ENCODE results near the gene FARS2.

The FARS2 gene

DNA sequence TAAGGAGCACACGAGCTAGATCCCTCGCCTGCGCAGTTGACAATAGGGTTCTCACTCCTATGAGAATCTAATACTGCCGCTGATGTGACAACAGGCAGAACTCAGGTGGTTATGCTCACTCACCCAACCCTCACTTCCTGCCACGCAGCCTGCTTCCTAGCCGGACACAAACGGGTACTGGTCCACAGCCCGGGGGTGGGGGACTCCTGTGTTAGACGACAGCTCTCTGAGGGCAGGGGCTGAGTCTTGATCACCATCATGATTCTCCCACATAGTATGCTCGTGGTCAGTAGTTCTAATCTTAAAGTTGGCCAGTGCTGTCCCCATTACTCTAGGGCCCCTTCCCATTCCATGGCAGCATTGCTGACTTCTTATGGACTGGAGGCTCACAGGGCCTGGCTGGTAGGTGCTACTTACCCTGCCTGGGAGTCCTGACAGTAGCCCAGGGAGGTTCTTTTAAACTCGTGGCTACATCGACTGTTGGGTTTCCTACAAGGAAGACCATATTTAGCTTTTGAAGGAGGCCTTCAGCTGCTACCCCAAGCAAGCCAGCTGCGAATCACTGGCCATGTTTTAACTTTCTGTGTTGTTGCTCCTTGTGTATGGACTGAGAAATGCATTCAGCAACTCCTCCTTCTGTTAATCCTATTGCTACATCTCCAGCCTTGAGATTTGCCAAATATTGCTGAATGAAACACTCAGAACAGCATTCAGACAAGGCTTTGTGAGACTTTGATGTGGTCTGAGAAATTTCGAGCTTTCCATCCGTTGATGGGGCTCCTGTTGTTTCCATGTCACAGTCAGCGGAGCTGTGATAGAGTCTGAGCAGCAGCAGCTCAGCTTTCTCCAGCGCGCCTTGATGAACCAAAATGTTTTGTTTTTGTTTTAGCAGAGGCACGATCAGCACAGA lies 445.1 kb downstream of the FARS2 start:
- DNase-seq, result no peak

- DNase-seq, result no peak
Observed at GRCh38 chr6:5707281-5708045, 446.1 kb downstream of the FARS2 start.

DNA sequence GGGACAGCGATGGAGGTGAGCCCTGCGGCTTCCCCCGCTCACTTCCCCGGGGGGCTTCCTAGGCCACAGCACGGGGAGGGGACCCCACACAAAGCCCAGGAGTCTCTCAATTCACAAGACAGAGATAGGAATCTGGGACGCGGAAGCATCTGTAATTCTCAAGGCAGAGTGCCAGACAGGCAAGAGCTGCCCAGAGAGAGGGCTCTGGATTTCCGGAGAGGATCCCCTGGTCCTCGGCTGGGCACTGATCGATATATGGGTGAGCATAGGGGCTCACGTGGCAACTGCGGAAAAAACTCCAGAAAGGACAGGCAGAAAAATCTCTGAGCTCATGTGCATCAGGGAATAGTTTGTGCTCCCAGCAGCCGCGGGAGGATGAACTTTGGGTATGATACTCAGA lies 449.2 kb downstream of the FARS2 start:
- DNase-seq, result no peak

DNA sequence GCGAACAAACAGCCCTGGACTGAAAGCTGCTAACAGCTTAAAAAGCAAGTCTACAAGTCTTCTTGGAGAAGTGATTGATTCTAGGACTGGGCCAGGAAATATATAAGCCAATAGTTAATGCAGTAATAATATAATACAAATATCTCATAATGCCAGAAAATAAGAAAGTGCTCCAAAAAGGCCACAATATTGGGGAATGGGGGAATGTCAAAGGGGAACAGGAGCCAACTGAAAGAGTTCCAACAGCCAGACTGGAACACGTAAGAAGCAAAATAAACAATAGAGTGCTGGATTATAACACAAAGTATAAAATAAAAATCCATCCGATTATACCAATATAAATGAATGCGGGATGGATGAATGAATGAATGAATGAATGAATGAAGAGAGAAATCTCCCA lies 449.6 kb downstream of the FARS2 start:
- DNase-seq, result no peak

DNA sequence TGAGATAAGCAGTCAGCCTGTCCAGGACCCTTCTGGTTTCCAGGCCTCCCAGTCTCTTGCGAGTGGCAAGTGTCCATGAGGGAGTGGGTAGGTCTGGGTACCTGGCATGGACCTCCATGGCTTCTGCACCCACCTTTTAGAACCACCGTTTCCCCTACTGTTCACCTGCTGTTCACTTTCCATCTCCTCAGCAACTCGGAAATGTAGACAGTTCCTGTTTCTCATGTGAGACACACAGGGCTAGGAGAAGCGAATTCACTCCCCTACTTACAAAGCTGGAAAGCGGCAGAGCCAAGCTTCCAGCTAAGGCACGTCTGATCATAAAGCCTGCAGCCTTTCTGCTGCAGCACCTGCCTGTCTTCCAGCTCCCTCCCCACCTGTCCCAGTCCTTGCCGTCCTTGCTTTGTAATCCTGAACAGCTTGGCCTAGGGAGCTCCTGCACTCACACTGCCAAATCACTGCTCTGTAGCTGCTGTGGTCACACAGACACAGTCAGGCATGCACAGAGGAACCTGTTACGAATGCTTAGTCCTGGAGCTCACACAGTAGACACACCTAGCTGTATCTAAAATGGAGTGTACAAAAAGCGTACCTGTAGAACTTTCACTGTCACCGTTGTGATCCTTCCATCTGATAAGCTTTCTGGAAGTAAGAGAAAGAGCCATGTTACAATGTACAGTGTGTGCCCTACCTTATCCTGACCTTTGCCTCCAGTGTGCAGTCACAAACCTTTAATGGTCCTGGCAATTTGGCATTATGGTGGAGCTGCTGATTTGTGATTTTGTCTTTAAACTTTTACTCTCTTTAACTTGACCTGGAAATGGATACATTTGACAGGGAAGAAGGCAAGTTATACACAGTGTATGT lies 451.3 kb downstream of the FARS2 start:
- no peak for DNase-seq

- no peak for DNase-seq
Observed at GRCh38 chr6:5713519-5713918, 452.2 kb downstream of the FARS2 start.

DNA sequence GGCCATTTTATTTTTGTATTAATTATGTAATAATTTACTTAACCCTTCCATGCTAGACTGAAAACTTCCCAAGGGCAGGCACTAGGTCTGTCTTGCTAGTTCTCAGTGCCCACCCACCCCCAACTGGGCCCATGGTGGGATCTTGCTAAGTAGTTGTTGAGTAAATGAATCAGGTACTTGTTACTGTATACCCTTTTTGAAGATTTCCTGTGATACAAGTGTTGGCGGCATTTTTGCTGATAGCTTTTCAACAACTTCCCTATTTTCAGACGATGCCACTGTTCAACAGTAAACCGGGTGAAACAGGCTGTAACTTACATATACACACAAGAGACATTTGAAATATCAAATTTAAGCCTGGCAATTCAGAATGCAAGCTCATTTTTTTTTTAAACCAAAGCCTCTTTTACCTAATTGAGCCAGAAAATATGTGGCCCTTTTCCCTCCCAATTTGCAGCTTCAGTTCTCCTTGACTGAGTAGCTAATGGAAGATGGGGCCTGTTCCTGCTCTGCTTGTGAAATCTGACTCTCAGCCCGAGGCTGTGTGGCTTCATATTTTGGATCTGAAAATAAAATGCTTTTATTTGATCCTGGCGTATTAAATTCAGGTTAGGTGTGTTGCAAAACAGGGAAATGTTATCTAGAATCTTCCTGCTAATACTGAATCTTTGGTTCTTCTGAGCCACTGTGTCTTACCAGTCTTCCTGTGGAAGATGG lies 457.1 kb downstream of the FARS2 start:
- no peak for DNase-seq

GRCh38 chr6:5723841-5724691 lies 462.8 kb downstream of the FARS2 start:
- DNase-seq, result no peak

GRCh38 chr6:5724911-5725310 lies 463.6 kb downstream of the FARS2 start:
- DNase-seq, result no peak

- DNase-seq, result no peak
Observed at GRCh38 chr6:5726976-5727718, 465.8 kb downstream of the FARS2 start.

GRCh38 chr6:5728351-5729079 lies 467.2 kb downstream of the FARS2 start:
- no peak for DNase-seq

DNA sequence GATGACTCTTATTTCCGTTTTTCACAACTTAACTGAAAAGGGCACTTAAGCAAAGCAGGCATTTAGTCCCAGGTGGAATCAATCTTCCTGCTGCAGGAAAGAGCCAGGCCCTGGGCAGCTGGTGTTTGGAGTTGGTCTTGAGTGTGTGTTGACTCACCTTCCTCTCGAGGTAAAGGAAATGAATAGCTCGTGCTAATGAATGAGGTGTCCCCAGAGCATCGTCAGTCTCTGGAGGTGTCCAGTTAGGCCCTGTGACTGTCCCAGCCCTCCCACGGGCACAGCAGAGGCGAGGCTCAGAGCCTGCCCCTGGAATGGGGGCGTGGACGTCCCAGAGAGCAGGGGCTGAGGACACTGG lies 467.7 kb downstream of the FARS2 start:
- no peak for DNase-seq

DNA sequence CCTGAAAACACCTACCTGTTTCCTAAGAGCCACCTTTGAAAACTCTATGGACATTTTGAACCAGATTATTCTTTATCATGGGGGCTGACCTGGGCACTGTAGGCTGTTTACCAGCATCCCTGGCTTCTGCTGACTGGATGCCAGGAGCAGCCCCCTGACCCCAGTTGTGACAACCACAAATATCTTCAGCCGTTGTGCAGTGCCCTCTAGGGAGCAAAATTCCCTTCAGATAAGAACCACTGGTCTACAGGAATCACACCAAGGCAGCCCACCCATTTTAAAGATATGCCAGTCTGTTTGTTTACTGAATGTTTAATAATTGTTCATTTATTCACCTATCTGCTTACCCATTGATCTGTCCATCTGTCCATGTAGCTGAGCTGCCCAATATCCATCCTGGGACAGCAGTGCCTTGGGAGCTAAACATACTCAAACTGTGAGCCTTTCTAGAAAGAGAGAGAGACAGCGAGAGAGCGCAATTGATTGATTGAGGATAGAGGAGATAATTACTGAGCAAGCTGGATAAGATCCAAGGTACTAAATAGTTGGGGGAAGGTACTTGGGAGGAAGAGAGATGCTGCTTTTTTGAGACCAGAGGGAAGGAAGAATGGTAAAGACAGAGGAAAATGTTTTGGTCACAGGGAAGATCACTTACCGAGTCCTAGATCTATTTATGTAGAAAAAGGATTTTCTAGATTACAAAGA lies 468.7 kb downstream of the FARS2 start:
- no peak for DNase-seq

- DNase-seq, result no peak
Observed at GRCh38 chr6:5730585-5731263, 469.4 kb downstream of the FARS2 start.

DNA sequence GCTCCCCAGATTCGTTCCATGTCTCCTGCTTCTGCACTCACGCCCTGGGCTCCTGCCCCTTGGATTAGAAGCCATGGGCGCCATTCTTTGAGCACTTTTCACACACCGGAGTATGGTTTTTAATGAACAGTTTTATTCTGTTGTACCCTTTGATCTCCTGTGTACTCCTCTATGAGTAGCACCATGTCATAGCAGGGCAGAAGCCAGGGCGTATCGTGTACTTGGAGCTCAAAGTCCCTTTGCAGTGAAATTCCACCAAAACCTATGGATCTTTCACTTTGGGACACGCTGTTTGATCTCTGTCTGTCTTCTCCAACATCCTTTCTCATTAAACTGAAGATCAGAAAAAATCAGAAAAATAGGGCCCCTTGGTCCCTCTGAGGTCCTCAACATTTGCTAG lies 470.1 kb downstream of the FARS2 start:
- no peak for DNase-seq

DNA sequence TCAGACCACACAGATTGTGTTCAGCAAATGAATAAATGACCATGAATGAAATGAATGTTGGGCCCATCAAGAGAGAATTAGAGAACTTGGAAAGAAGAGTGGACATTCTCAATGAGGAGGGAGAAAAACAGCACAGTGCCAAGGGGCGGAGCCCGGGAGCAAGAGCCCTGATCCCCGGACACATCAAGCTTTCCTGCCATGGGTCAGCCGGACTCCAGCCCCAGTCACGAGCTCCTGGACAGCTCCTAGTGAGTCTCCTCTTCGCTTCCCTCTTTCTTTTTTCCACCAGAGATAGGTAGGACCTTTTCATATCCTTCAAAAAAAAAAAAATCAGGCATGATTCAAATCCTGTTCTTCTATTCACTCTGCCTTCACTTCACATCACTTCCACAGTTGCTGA lies 471.2 kb downstream of the FARS2 start:
- no peak for DNase-seq

GRCh38 chr6:5736016-5736738 lies 474.9 kb downstream of the FARS2 start:
- DNase-seq, result no peak

- DNase-seq, result no peak
Observed at GRCh38 chr6:5737460-5737859, 476.1 kb downstream of the FARS2 start.

Data from activated gamma-delta T cell treated with Interleukin-2 at 50 U/mL for 16 hours (primary cell).